SW480 (cell line): Measurements from ENCODE around the gene NGEF.
"Not testable (repeated sequence)": the region's sequence is repeated elsewhere in the genome, so short reads cannot be mapped to it uniquely, and the experiment has no call there.

Source experiments
- DNase-seq: peaks from one replicate; pipeline ENCODE4 v3.0.0-alpha.2; 2016; ENCODE audit warnings: low spot score

The NGEF gene

DNA sequence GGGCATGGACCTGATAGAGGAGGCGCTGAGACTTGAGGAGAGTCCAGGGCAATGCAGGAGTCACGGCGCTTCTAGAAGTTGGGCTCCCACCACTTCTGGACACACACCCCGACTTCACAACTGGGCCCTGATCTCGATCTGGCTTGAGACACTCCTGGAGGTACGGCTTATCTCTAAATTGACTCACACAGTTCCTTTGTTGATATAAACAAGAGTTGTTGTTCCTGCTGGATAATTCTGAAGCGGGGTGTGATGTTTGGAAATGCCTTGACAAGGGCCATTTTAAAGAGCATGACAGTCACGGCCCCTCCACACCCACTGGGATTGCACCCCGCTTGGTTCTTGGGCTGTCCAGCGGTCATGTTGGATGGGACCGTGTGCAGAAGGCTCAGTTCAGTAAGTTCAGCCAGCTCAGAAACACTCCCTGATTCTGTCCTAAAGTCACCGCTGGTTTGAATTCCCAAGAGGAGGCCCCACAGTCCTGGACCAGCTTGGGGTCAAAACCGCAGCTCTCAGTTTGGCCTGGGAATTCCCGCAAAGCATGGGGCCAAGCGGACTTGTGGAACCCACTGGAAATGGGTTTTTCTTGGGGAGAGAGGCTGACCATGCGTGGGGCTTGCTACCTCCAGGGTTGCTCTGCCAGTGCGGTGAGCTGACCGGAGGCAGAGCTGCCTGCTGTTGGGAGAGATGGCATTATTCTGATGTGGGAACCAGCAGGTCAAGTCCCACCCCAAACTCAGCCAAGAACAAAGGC lies 10.1 kb upstream of the NGEF start:
- DNase-seq, result no peak

GRCh38 chr2:233022561-233022960 lies 9.5 kb upstream of the NGEF start:
- DNase-seq, result no peak

DNA sequence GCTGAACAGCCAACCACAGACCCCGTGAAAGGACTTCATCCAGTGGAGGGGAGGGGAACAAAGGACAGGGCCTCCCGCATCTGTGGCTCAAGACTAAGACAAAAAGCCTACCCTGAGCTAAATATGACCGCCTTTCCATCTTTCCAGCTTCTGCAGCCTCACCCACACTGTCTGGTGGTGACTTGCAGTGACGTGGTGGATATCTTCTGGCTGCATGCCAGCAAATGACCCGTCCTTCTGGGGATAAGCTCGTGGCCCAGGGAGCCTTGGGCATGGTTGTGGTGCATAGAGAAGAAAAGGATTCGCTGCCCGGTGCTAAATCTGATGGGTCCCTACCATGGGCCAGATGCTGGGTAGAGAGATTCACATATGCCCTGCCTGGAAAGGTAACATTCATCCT lies 8.7 kb upstream of the NGEF start:
- no peak for DNase-seq

DNA sequence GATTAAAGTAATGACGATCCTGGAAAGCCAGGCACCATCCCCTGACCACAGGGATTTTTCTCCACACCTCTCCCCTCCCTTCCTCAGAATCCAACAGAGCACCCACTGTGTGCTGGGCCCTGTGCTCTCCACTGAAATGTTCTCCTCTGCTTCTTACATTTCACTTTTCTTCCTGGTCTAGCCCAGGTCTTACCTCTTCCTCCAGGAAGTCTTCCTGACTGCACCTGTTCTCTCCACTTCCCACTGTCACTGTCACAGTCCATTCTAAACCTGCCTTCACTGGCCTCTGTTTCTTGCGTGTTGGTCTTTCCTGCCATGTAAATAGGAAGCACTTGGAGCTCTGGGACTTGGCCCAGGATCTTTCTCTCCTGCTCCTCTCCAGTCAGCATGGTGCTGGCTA lies 7.4 kb upstream of the NGEF start:
- no peak for DNase-seq

- DNase-seq, result not testable (repeated sequence)
These were observed 6.6 kb upstream of the NGEF start for GRCh38 chr2:233019610-233020009.

- no peak for DNase-seq
These were observed 4.9 kb upstream of the NGEF start for GRCh38 chr2:233017947-233018346.

GRCh38 chr2:233015019-233015645 lies 2.1 kb upstream of the NGEF start:
- DNase-seq, result no peak

DNA sequence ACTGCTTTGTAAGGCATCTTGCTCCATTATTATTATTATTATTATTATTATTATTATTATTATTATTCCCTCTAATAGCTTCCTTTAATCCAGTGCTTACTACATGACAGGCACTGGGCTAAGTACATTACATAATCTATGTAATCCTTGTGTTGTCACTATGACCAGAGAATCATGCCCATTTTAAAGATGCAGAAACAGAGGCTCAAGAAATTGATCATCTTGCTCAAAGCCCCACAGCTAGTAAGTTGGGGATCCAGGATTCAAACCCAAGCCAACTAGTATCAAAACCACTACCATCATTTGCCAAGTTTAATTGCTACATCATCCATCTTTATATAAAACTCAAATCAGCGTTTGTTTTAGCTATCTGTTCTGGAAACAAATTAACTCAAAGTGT lies 594 bp upstream of the NGEF start:
- no peak for DNase-seq

GRCh38 chr2:233012301-233012971 lies 620 bp downstream of the NGEF start:
- DNase-seq, result no peak

GRCh38 chr2:233011702-233012131 lies 1.3 kb downstream of the NGEF start:
- DNase-seq, result no peak

DNA sequence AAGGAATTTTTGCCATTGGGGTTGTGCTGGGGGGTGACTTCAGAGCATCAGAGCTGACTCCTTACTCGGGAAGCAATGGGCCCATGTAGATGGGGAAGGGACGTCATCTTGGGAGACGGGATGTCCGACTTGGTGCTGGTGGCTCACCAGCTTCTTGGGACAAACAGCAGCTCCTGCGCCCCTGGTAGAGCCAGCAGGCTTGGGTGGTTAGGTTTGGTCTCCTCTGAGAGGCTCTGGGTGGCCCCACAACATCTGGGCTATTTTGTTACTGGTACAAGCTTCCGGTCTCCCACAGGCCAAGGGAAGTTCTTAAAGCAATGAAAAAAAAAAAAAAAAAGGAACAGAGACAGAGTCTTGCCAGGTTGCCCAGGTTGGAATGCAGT lies 1.8 kb downstream of the NGEF start:
- no peak for DNase-seq

DNA sequence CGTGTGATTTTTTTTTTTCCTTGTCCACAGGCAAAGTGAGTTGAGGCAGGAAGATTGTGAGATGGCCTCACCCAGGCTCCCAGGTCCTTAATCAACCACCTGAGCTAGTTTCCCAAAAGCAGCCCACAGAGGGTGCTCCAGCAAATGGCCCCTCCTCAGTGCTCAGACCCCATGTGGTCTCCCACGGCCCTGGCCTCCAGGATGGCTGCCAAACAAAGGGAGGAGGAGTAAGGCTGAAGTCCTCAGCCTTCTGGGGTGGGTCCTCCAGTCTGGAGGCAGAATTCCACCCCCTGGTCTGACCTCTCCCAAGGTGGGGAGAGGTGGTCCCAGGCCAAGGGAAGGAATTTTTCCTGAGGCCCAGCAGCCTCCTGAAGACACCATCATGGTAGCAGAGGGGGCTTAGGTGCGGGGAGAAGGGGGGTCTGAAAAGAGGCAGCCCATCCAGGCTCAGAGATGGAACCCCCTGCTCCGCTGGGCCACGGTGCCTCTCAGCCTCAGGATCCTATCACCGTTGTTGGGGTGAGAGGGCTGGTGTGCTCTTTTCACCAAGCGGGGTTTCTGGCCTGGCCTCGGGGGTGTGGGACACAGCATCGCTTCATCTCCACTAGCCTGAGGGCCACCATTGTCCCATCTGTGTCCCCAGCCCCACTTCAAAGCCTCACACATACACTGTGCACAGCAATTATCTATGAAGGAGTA lies 2.3 kb downstream of the NGEF start:
- no peak for DNase-seq

DNA sequence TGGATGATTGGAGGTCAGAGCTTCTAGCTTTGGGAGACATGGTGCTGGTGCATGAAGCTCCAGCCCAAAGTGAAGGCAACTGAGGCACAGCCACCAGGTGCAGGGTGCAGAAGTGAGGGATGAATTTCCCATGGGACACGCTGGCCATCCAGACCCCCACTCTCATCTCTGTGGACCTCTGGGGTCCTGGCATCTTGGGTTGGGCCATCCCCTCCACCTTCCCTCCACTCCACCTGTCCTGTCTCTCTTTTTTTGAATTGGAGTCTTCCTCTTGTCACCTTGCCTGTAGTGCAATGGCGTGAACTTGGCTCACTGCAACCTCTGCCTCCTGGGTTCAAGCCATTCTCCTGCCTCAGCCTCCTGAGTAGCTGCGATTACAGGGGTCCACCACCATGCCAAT lies 3.4 kb downstream of the NGEF start:
- no peak for DNase-seq

GRCh38 chr2:233007739-233008138 lies 5.3 kb downstream of the NGEF start:
- DNase-seq, result no peak

DNA sequence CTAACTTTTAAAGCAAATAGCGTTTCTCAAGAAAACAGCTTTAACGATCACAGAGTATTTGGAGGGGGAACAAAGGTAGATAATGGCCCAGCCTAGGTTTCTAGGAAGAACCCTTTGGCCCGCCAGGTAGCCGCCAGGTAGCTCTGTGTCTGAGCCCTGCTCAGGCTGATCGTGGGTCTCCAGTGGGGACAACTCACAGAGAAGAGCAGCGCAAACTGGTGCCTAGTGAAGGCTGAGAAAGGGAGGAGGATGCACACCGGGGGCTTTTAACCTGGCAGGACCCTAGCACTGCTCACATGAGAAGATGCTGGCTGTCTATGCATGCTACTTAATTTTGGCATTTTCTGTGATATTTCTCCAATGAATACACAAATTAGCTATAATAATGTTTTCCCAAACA lies 5.8 kb downstream of the NGEF start:
- no peak for DNase-seq

- DNase-seq, result no peak
These were observed 6.4 kb downstream of the NGEF start for GRCh38 chr2:233006648-233007047.

- no peak for DNase-seq
These were observed 8.0 kb downstream of the NGEF start for GRCh38 chr2:233005096-233005495.

DNA sequence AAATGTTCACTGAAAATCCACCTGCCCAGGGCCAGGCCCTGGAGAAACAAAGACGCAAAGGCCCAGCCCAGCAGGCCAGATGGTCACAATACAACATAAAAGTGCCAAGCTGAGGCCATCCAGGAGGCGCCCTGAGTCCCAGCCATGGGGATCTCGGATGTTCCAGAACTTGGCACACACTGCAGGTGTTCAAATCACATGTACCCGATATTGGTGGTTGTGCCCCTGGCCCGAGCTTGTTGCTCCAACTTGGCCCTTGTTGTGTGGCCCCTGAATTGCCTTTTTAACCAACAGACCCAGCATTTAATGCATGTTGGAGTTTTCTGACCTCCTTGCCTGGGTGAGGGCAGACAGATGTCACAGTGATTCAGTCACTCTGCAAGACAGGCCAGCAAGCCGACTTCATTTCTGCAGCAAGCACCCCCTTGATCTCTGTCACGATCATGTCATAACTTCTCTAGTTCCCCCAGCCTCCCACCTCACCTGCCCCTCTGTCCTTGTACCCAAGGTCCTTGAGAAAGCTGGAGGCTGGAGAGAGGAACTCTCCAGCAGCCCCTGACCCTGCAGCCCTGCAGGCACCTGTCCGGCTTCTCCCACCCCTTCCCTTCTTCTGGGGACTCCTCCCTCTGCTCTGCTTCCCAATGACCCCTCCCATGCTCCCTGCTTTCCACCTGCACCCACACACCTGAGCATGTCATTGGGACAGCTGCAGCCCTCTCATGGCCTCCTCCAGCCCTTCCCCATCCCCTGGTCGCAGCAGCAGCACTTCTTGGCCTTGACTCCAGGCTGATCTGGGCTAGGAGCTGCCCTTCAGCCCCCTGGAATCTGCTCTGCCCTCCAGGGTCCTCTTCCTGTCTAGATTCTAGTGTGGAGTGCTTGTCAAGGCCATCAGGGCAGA lies 9.1 kb downstream of the NGEF start:
- no peak for DNase-seq

DNA sequence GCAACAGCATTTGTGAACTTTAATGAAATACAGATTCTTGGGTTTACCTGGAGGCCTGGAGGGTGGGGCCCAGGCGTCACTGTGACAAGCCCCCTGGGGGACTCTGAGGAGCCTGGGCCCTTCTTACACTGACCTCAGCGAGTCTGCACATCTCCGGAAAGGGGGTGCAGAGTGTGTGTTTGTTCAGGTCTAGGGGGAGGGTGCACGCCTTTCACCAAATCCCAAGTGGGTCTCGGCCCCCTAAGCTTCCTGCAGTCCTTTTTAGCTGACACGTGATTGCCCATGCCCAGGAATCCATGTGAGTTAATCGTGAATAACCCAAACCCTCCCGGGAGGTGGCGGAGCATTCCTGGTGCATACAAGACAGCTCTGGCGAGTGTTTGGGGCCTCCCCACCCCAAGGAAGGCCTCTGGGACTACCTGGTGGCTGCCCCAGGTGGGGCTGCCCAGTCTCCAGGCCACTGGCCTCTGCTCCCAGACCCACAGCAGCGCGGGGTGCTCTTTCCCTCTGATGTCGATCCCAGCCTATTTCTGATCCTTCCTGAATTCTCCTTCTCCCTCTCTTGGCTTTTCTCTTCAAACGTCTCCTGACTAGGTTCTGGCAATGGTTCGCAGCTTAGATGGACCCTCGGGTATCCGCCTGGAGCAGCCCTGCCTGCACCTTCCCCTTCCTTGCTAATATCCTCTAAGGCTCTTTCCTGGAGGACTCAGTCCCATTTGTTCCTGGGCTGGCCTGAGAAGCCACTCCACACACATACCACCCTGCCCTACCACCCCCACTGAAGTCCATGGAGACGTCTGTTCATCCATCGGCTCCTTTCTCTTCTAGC lies 10.0 kb downstream of the NGEF start:
- no peak for DNase-seq

DNA sequence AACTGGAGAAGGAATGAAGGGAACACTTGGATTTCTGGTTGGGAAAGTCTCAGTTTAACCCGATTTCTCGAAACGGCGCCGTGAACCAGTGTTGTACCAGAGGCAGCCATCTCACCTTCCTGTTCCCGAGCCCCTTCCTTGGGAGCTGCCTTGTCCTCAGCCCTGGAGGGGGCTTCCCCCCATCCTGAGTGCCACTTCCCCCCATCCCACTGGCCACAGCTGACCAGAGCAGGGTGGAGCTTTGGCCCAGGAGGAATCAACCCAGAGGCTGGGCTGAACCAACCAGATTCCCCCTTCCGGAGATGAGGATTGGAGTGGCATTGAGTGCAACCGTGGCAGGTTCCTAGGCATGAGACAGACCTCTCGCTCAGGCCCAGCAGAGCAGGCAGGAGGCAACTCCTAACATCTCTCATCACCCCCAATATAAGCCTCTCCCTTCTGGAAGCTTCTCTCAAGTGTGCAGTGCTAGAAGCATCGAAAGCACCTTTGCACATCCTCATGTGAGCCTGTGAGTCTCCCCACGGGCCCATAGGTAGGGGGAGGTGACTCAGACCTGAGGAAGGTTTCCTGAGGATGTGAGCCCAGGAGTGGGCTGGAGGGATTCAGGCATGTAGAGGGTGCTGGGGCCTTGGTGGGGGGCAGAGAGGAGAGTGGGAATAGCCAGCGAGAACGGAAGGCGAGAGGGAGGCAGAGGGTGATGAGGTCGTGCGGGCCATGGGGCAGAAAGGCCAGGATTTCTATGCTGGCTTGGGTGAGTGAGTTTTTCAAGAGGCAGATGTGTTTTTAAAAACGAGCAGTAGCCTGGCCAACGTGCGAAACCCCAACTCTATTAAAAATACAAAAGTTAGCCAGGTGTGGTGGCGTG lies 11.9 kb downstream of the NGEF start:
- no peak for DNase-seq
